Stimulated activated CD4-positive, alpha-beta T cell treated with anti-CD3 and anti-CD28 coated beads, Interleukin-1b, Interleukin-23, amount 100 ng/mL, for 1 hour (primary cell): ENCODE results near the gene SLC18A3.

Source experiments
- DNase-seq, 2 donors: peaks; one replicate each; pipeline ENCODE4 v3.0.0-alpha.2; 2020; ENCODE audit warnings: low read depth in 2 of 2

SLC18A3 gene

DNA sequence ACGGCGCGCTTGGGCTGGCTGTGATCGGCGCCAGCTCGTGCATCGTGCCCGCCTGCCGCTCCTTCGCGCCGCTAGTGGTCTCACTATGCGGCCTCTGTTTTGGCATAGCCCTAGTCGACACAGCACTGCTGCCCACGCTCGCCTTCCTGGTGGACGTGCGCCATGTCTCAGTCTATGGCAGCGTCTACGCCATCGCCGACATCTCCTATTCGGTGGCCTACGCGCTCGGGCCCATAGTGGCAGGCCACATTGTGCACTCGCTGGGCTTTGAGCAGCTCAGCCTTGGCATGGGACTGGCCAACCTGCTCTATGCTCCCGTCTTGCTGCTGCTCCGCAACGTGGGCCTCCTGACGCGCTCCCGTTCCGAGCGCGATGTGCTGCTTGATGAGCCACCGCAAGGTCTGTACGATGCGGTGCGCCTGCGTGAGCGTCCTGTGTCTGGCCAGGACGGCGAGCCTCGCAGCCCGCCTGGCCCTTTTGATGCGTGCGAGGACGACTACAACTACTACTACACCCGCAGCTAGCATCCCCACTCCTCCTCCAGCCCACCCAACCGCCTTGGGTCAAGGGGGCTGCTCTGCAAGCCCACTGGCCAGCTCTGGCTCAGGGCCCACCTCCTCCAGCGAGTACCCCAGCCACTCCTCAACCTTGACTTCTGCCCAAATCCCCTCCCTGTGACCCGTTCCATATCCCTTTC is 1.9 kb downstream of the SLC18A3 start:
- no peak for DNase-seq

DNA sequence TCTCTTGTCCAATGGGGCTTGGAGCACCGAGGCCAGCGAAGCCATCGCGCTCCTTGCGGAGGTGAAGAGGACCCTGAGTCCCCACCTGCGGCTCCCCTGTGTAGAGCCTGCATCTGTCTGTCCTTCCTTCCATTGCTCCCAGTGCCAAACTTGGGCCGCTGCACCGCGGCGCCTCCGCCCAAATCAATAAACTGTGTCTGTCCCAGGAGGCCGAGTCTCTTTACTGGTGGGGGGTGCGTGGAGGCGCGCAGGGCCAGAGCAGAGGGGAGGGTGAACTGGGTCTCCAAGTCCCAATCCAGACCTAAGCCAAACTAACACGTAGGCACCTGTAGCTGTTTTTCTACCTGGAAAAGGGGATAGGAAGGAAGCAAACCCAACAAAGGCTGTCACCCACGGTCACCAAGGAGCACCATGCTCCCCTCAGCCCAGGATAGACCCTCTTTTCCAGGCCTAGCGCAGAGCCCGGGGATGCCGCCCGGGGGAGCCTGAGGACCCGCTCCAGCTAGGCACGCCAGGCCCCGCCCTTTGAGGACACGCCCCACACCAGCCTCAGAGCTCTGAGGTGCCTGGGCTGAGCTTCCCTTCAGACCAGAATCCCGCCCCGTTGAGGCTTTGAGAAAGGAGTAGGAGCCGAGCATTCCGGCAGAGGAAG is 2.5 kb downstream of the SLC18A3 start:
- no peak for DNase-seq

DNA sequence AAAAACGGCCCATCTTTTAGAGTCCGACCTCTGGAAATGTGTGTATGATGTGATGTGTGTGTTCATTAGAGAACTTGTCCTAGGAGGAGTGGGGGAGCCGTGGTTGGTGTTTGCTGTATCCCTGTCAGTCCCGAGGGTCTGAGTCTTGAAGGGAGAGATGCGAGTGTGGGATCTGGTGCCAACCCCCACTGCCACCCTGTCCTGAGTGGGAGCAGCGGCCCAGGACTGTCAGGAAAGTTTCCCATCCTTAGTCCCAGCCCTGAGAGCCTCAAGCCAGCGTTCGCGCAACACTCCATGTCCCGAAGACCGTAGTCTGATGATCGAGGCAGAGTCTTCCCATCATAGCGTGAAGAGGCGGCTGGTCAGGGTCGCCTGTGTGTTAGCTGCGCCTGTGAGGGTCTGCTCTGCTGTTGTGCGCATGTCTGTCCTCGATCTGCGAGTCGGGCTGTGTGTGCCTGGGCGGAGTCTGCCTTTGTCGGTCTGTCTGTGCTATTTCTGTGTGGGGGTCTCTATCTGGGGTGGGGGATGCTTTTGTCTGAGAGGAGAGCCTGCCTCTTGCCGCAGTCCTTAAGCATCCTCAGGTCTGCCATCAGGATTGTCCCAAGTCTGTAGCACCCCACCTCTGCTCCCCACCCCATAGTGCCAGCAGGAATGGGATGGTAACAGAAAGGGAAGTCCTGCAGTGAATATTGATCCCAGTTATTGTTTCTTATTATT is 3.2 kb downstream of the SLC18A3 start:
- DNase-seq = no peak

DNA sequence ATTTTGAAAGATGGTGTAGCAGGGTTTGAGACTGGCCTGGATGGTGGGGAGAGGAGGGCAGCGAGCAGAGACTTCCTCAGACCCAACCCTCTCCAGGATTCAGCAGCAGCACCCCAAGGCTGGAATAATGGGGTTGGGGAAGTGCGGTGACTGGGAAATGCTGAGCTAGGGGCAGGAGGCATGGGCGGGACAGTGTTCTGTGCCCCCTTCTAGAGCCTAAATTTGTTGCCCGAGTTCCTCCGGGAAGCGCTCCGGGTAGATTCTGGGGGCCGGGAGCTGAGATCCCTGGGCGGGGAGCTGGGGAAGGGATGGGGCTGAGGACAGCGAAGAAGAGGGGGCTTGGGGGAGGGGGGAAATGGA is 3.8 kb downstream of the SLC18A3 start, which contains the start of gene CHAT:
Gene CHAT, plus strand, starts transcription at position 156 of the 360 bp plus-strand sequence. Its CDS starts 153 bp downstream, at position 309.
- no peak for DNase-seq

DNA sequence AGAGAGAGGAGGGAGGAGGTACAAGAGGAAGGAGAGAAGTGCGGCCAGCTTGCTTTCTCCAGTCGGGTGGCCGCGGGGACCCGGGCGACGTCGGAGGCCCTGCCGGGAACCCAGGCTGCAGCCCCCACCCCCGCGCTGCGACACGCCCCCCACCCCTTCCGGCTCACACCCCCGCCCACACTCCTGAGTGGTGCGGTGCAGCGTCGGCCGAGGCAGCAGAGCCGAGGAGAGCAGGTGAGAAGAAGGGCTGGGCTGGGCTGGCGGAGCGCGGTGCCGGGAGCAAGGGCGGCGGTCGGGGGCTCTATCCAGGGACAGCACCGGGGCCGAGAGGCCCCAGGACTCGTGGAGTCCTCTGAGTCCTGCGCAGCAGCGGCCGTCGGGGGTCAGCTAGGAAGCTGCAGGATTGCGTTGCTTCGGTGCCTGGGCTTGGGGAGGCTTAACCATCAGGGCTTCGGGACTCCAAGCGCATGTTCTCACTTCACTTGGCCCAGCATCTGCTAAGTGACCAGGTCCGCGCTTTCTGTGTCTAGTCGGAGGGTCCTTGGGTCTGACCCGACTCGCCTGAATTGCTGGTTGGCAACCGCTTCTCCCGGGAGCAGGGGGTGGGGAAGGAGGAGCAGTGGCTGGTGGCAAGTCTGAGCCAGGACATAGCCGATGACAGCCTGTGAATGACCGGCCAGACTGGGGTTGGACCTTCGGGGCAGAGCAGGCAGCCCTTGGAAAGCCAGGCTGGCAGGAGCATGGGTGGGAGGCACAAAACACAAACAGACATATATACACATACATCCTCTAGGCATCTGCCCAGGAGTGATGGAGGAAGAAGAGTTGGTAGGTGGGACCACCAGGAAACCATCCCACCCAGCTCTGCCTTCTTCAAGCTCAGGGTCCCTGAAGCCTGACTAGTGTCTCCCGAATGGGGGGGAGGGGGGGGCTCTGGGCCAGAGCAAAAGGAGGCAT is 4.4 kb downstream of the SLC18A3 start:
- DNase-seq = no peak

- no peak for DNase-seq
Observed at GRCh38 chr10:49615213-49615612, 5.1 kb downstream of the SLC18A3 start.

GRCh38 chr10:49615721-49616120 is 5.6 kb downstream of the SLC18A3 start:
- no peak for DNase-seq

GRCh38 chr10:49616421-49617101 is 6.5 kb downstream of the SLC18A3 start:
- no peak for DNase-seq

- no peak for DNase-seq
Observed at GRCh38 chr10:49617121-49618020, 7.3 kb downstream of the SLC18A3 start.

DNA sequence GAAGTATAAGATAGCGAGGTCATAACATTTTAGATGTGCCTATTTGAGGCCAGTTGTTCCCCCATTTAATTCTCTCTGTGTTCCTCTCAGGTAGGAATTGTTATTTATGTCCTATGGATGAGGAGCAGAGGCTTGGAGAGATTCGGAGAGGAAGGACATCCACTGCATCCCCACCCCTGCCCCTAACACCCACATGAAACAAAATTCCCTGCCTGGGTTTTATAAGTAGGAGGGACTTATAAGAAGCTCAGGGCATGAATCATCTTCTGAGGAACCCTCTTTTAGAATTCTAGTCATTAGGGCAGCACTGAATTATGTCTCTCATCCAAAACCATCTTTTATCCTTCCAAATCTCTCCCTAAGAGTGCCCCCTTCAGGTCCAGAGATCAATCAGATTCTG is 8.7 kb downstream of the SLC18A3 start:
- DNase-seq = no peak

- DNase-seq = no peak
Observed at GRCh38 chr10:49619613-49620012, 9.5 kb downstream of the SLC18A3 start.

DNA sequence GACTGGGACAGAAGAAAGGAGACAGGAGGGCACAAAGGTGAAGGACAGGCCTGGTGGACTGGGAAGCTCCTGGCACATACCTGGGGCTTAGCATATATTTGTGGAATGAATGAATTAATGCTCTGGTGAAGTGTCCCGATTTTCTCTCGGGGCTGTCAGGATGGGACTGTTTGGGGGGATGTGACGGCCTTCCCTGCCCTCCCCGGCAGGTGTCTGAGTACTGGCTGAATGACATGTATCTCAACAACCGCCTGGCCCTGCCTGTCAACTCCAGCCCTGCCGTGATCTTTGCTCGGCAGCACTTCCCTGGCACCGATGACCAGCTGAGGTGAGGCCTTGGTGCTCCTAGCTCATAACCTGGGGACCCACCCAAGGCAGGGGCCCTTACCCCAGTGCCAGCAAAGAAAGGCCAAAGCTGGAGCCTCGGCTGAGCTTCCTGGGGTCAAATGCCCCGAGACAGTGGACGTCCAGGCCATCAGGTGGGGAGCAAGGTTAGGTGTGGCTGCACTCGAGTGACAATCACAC is 10.2 kb downstream of the SLC18A3 start:
- DNase-seq = no peak

GRCh38 chr10:49620841-49621378 is 10.8 kb downstream of the SLC18A3 start:
- no peak for DNase-seq

GRCh38 chr10:49621561-49621960 is 11.5 kb downstream of the SLC18A3 start:
- DNase-seq = no peak

DNA sequence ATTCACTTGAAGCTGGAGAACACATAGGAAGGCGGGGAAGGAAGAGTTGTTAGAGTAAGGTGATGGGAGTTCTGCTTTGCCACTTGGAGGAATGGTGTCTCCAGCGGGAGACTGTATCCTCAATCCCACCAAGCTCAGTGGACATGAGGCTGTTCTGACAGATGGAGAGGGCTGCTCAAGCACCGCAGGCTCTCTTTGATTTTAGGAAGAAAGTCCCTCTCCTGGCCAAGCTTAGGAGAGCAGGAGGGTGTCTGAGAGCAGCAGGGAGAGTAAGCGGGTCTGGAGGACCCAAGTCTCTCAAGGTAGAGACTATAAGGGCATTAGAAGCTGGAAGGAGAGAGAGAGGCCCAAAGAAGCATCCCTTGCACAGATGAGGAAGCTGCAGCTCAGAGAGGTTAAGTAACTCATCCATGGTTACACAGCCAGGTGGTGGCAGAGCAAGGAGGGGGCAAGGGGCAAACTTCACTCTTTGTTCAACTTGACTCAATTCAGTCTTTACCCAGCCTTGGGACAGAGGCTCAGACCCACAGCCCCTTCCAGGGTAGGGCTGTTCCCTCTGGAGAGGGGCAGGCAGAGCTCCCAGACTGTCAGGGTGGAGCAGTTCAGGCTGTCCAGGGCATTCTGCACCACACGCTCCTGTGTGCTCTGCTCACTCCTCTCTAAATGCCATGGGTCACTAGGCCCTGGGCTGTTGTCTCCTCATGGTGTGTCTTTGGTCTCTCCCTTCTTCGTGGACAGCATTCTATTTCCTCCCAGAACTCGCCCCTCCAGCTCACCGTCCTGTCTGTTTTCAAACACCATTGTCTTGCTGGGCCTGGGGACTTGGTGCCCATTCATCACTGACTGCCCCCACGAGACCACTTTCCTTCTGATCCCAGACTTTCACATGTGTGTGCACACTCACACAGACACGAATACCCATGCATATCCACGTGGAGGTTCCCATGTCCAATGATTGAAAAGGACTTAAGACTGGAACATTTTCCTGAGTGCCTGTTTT is 12.6 kb downstream of the SLC18A3 start:
- DNase-seq = no peak

- DNase-seq = no peak
Observed at GRCh38 chr10:49624629-49625028, 14.5 kb downstream of the SLC18A3 start.

DNA sequence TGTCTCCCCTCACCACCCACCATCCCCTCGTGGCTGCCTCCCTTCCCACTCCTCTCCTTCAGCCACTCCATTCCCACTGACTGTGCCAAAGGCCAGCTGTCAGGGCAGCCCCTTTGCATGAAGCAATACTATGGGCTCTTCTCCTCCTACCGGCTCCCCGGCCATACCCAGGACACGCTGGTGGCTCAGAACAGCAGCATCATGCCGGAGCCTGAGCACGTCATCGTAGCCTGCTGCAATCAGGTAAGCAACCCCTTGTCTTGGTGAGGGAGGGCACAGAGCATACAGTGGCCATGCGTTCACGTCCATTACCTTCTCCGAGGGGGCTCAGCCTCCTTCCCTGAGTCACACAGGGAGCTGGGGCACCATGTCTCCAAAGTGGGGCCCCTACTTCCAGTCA is 15.3 kb downstream of the SLC18A3 start:
- no peak for DNase-seq

- no peak for DNase-seq
Observed at GRCh38 chr10:49627038-49627437, 16.9 kb downstream of the SLC18A3 start.
